GM12801 (cell line): ENCODE data around the gene ZNF189.

Experiments used
- CTCF ChIP-seq: IDR thresholded peaks from one replicate; pipeline ENCODE4 v1.5.1; 2011; ENCODE audit warnings: control low read depth; ENCODE audit not compliant: insufficient read length; ENCODE audit errors: extremely low read depth

Gene ZNF189

DNA sequence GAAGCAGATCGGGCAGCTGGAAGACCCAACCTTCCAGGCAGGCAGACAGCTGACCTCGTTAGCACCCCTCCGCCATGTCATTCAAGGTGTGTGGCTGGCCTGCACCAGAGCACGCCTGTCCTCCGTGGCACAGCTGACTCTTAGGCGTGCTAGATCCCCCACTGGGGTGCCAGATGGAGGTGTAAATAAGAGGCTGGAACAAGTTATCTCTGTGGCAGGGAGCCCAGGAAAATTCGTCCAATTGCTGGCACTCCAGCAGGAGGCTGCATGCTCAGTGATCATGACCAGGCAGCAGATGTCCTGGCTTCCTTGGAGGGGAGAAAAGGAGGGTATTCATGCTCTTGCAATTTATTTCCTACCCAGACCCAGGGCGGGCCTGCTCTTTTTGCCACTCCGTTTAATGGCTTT is 44.7 kb downstream of the ZNF189 start:
- TF ChIP-seq CTCF, result no peak

- TF ChIP-seq CTCF, result no peak
Measured at GRCh38 chr9:101445353-101446029, 46.8 kb downstream of the ZNF189 start.

- TF ChIP-seq CTCF, result no peak
Measured at GRCh38 chr9:101446732-101447131, 48.1 kb downstream of the ZNF189 start.

DNA sequence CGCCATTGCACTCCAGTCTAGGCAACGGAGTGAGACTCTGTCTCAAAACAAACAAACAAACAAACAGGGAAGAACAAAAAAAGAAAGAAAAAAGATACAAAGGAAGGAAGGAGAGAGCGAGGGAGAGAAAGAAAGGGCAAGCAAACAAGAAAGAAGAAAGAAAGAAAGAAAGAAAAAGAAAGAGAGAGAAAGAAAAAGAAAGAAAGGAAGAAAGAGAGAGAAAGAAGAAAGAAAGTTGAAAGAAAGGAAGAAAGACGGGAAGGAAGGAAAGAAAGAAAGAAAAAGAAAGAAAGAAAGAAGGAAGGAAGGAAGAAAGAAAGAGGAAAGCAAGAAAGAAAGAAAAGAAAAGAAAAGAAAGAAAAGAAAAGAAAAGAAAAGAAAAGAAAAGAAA is 50.0 kb downstream of the ZNF189 start:
- no peak for TF ChIP-seq CTCF

GRCh38 chr9:101449071-101449721 is 50.5 kb downstream of the ZNF189 start:
- TF ChIP-seq CTCF, result no peak

- no peak for TF ChIP-seq CTCF
Measured at GRCh38 chr9:101450931-101451330, 52.3 kb downstream of the ZNF189 start.

- TF ChIP-seq CTCF, result no peak
Measured at GRCh38 chr9:101451498-101451897, 52.8 kb downstream of the ZNF189 start.
